HG02870 (cell line): ENCODE measurements around the gene DNAJC5.
A peak's percentile ranks its signal among the peaks of the same experiment; 100 is the strongest.
"Not testable (repeated sequence)": the region's sequence is repeated elsewhere in the genome, so short reads cannot be mapped to it uniquely, and the experiment has no call there.

Source experiments
- ATAC-seq: cut with Tn5 transposase; IDR thresholded peaks from one replicate; pipeline ENCODE4 v1.9.1; 2021; ENCODE audit warnings: mild to moderate bottlenecking, moderate library complexity; ENCODE audit not compliant: unreplicated experiment

The DNAJC5 gene

GRCh38 chr20:63861365-63861934 lies 33.5 kb upstream of the DNAJC5 start, which contains the start of gene ABHD16B:
TSS of gene ABHD16B (plus strand) at chr20:63861498. CDS start at chr20:63861541, 43 bp downstream.
- no peak for ATAC-seq

- no peak for ATAC-seq
Measured at GRCh38 chr20:63861981-63862901, 32.7 kb upstream of the DNAJC5 start.

GRCh38 chr20:63863021-63863797 lies 31.7 kb upstream of the DNAJC5 start:
- no peak for ATAC-seq

- peak; percentile 67 for ATAC-seq
Measured at GRCh38 chr20:63863798-63864544, 31.0 kb upstream of the DNAJC5 start.

- ATAC-seq = no peak
Measured at GRCh38 chr20:63864545-63864977, 30.4 kb upstream of the DNAJC5 start.

- peak; percentile 71 for ATAC-seq
Measured at GRCh38 chr20:63864978-63865640, 29.8 kb upstream of the DNAJC5 start, which contains the start of gene TPD52L2. TSS of gene TPD52L2 (plus strand) at chr20:63865270. CDS start at chr20:63865366, 96 bp downstream.

GRCh38 chr20:63867042-63867441 lies 27.9 kb upstream of the DNAJC5 start:
- not testable (repeated sequence) for ATAC-seq

GRCh38 chr20:63868264-63868663 lies 26.7 kb upstream of the DNAJC5 start:
- no peak for ATAC-seq

GRCh38 chr20:63873477-63873971 lies 21.4 kb upstream of the DNAJC5 start:
- ATAC-seq = no peak

- ATAC-seq = not testable (repeated sequence)
Measured at GRCh38 chr20:63874241-63874640, 20.7 kb upstream of the DNAJC5 start.

- ATAC-seq = no peak
Measured at GRCh38 chr20:63876489-63877036, 18.4 kb upstream of the DNAJC5 start.

- ATAC-seq = no peak
Measured at GRCh38 chr20:63877755-63878470, 17.0 kb upstream of the DNAJC5 start.

GRCh38 chr20:63878899-63879663 lies 15.8 kb upstream of the DNAJC5 start:
- ATAC-seq = no peak

- not testable (repeated sequence) for ATAC-seq
Measured at GRCh38 chr20:63880901-63881300, 14.0 kb upstream of the DNAJC5 start.

- no peak for ATAC-seq
Measured at GRCh38 chr20:63881451-63882226, 13.3 kb upstream of the DNAJC5 start.

- no peak for ATAC-seq
Measured at GRCh38 chr20:63882257-63883200, 12.4 kb upstream of the DNAJC5 start.
